ENCODE results near the gene TSKS. TPM values are rescaled to one million over a fixed set of nuclear protein-coding genes. Genes with fewer than 3 reads are reported as not detected.

TSKS gene
- total and polyA plus RNA-seq, 2 donors (not counting 1 experiment from before 2014, with no cell fraction given), result not detected

GRCh38 chr19:49809941-49810389, 46.9 kb upstream of the TSKS start:
- H3K4me1 ChIP-seq (ENCODE audit: control insufficient read depth, extremely low read depth, insufficient read depth, low read length), result peaks cover 8% of the 10 kb centered on the region
- no peaks in the 10 kb centered on the region for H3K79me2 ChIP-seq (ENCODE audit: control insufficient read depth, insufficient read depth, low read length)
- H3K4me3 ChIP-seq (replicated peaks in 1 of 4; ENCODE audit: control extremely low read depth in 1 of 4, insufficient read depth in 1 of 4, low read depth in 3 of 4, low read length in 4 of 4), result peak overlapping the region in 2 of 4 experiments; percentile 44 to 73
- no peaks in the 10 kb centered on the region for H4K20me1 ChIP-seq (ENCODE audit: control insufficient read depth, extremely low read depth, insufficient read depth, low read length)
- no peaks in the 10 kb centered on the region for H3K9me3 ChIP-seq (ENCODE audit: control insufficient read depth, insufficient read depth, low read depth, low read length)
- TF ChIP-seq CTCF (conservative IDR thresholded peaks at IDR 0.05 in 1 of 2, IDR thresholded peaks at IDR 0.05 in 1 of 2; ENCODE audit: low read depth in 1 of 2, low read length in 2 of 2), result no peak
- no peak for TF ChIP-seq EZH2 (IDR thresholded peaks at IDR 0.05; ENCODE audit: low read length, missing control alignments)
- H3K9ac ChIP-seq (ENCODE audit: insufficient read depth, low read length), result peak overlapping the region; percentile 9
- DNase-seq (ENCODE audit: low read depth in 2 of 2), result no peak
- peak overlapping the region; percentile 1 for H2AFZ ChIP-seq (ENCODE audit: low read length)
- H3K36me3 ChIP-seq (ENCODE audit: control insufficient read depth, insufficient read depth, low read length), result peaks cover 9% of the 10 kb centered on the region
- peak overlapping the region; percentile 86 for H3K4me2 ChIP-seq (ENCODE audit: extremely low read depth, insufficient read depth, low read length)
- no peak overlapping the region for H3K27ac ChIP-seq (ENCODE audit: insufficient read depth, low read length)
- H3K27me3 ChIP-seq (ENCODE audit: control insufficient read depth, insufficient read depth, low read length), result no peaks in the 10 kb centered on the region

GRCh38 chr19:49809160-49809940, 46.2 kb upstream of the TSKS start:
- H3K9me3 ChIP-seq (ENCODE audit: control insufficient read depth, insufficient read depth, low read depth, low read length), result no peaks in the 10 kb centered on the region
- H3K4me3 ChIP-seq (replicated peaks in 1 of 4; ENCODE audit: control extremely low read depth in 1 of 4, insufficient read depth in 1 of 4, low read depth in 3 of 4, low read length in 4 of 4), result peak overlapping the region; percentile 59 to 73 (median 66)
- H3K4me2 ChIP-seq (ENCODE audit: extremely low read depth, insufficient read depth, low read length), result peak overlapping the region; percentile 86
- H2AFZ ChIP-seq (ENCODE audit: low read length), result peak overlapping the region; percentile 69
- H3K27me3 ChIP-seq (ENCODE audit: control insufficient read depth, insufficient read depth, low read length), result no peaks in the 10 kb centered on the region
- peak overlapping the region; percentile 67 for H3K9ac ChIP-seq (ENCODE audit: insufficient read depth, low read length)
- H3K4me1 ChIP-seq (ENCODE audit: control insufficient read depth, extremely low read depth, insufficient read depth, low read length), result peaks cover 8% of the 10 kb centered on the region
- peak in 1 of 2 donors; percentile 19 for DNase-seq (ENCODE audit: low read depth in 2 of 2)
- peak overlapping the region; percentile 55 for H3K27ac ChIP-seq (ENCODE audit: insufficient read depth, low read length)
- TF ChIP-seq EZH2 (IDR thresholded peaks at IDR 0.05; ENCODE audit: low read length, missing control alignments), result no peak
- TF ChIP-seq CTCF (conservative IDR thresholded peaks at IDR 0.05 in 1 of 2, IDR thresholded peaks at IDR 0.05 in 1 of 2; ENCODE audit: low read depth in 1 of 2, low read length in 2 of 2), result no peak
- H3K79me2 ChIP-seq (ENCODE audit: control insufficient read depth, insufficient read depth, low read length), result no peaks in the 10 kb centered on the region
- H3K36me3 ChIP-seq (ENCODE audit: control insufficient read depth, insufficient read depth, low read length), result peaks cover 9% of the 10 kb centered on the region
- no peaks in the 10 kb centered on the region for H4K20me1 ChIP-seq (ENCODE audit: control insufficient read depth, extremely low read depth, insufficient read depth, low read length)

- H3K36me3 ChIP-seq (ENCODE audit: control insufficient read depth, insufficient read depth, low read length), result peaks cover 9% of the 10 kb centered on the region
- H3K79me2 ChIP-seq (ENCODE audit: control insufficient read depth, insufficient read depth, low read length), result no peaks in the 10 kb centered on the region
- no peaks in the 10 kb centered on the region for H4K20me1 ChIP-seq (ENCODE audit: control insufficient read depth, extremely low read depth, insufficient read depth, low read length)
- DNase-seq (ENCODE audit: low read depth in 2 of 2), result peak; percentile 73 to 84
- H3K27me3 ChIP-seq (ENCODE audit: control insufficient read depth, insufficient read depth, low read length), result no peaks in the 10 kb centered on the region
- peak overlapping the region; percentile 59 to 73 (median 66) for H3K4me3 ChIP-seq (replicated peaks in 1 of 4; ENCODE audit: control extremely low read depth in 1 of 4, insufficient read depth in 1 of 4, low read depth in 3 of 4, low read length in 4 of 4)
- peak overlapping the region; percentile 86 for H3K4me2 ChIP-seq (ENCODE audit: extremely low read depth, insufficient read depth, low read length)
- H3K27ac ChIP-seq (ENCODE audit: insufficient read depth, low read length), result peak overlapping the region; percentile 55
- peak overlapping the region; percentile 69 for H2AFZ ChIP-seq (ENCODE audit: low read length)
- H3K9me3 ChIP-seq (ENCODE audit: control insufficient read depth, insufficient read depth, low read depth, low read length), result no peaks in the 10 kb centered on the region
- peaks cover 6% of the 10 kb centered on the region for H3K4me1 ChIP-seq (ENCODE audit: control insufficient read depth, extremely low read depth, insufficient read depth, low read length)
- no peak for TF ChIP-seq EZH2 (IDR thresholded peaks at IDR 0.05; ENCODE audit: low read length, missing control alignments)
- no peak for TF ChIP-seq CTCF (conservative IDR thresholded peaks at IDR 0.05 in 1 of 2, IDR thresholded peaks at IDR 0.05 in 1 of 2; ENCODE audit: low read depth in 1 of 2, low read length in 2 of 2)
- H3K9ac ChIP-seq (ENCODE audit: insufficient read depth, low read length), result peak overlapping the region; percentile 67
Measured at GRCh38 chr19:49808711-49809159, 45.6 kb upstream of the TSKS start.

Data from fibroblast of lung (primary cell).